ENCODE results near the gene FOLH1. TPM values are rescaled to one million over a fixed set of nuclear protein-coding genes. Genes with fewer than 3 reads are reported as not detected.
"Not testable (repeated sequence)": the region's sequence is repeated elsewhere in the genome, so short reads cannot be mapped to it uniquely, and the experiment has no call there.

FOLH1 gene
- total RNA-seq, 2 donors from 2014 or later: 0.35 to 1.6 TPM

GRCh38 chr11:49233019-49233418, 24.6 kb upstream of the FOLH1 start:
- H3K27ac Mint-ChIP-seq; H3K4me3 ChIP-seq (ENCODE audit: low read length); H3K4me1 ChIP-seq (ENCODE audit: control insufficient read depth, insufficient read depth, low read length); H3K27me3 Mint-ChIP-seq (ENCODE audit: insufficient read depth); H3K4me3 Mint-ChIP-seq; H3K27me3 ChIP-seq (ENCODE audit: control insufficient read depth, insufficient read depth, low read length, poor library complexity, severe bottlenecking); DNase-seq; H3K36me3 Mint-ChIP-seq (ENCODE audit: low read depth); H3K27ac ChIP-seq (ENCODE audit: low read depth, low read length); H3K9ac ChIP-seq (ENCODE audit: extremely low read depth, low read length, poor library complexity, severe bottlenecking); H3K4me1 Mint-ChIP-seq; H3K9me3 Mint-ChIP-seq; H3K36me3 ChIP-seq (ENCODE audit: control insufficient read depth, insufficient read depth, low read length): not testable (repeated sequence)
- H3K9me3 ChIP-seq (ENCODE audit: control insufficient read depth, low read length): peaks cover 22% of the 10 kb centered on the region
- WGBS, 2 experiments (ENCODE audit: insufficient coverage in 1 of 2, insufficient read length in 1 of 2): 92 to 94% methylated on average over 2 to 5 of the region's 5 CpGs

DNA sequence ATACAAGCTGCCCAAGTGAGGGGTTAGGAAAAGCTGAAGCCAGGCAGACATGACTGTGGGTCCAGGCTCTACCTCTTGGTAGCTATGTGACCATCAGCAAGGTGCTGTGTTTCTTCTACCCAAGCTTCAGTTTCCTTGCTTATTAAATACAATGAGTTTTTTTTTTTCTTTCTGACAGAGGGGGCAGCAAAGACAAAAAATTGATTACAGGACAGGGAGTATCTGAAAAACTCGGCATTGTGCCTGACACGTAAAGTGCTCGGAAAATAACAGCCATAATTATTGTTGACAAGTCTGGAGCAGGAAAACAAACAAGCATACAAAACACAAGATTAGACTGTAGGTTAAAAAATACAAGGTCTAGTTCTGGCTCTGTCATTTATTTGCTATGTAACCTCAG, 23.3 kb upstream of the FOLH1 start:
- H3K27ac Mint-ChIP-seq; H3K36me3 ChIP-seq (ENCODE audit: control insufficient read depth, insufficient read depth, low read length); H3K27me3 ChIP-seq (ENCODE audit: control insufficient read depth, insufficient read depth, low read length, poor library complexity, severe bottlenecking); H3K4me1 ChIP-seq (ENCODE audit: control insufficient read depth, insufficient read depth, low read length); H3K27ac ChIP-seq (ENCODE audit: low read depth, low read length); H3K9ac ChIP-seq (ENCODE audit: extremely low read depth, low read length, poor library complexity, severe bottlenecking); H3K9me3 Mint-ChIP-seq; H3K36me3 Mint-ChIP-seq (ENCODE audit: low read depth); DNase-seq; H3K4me1 Mint-ChIP-seq; H3K4me3 ChIP-seq (ENCODE audit: low read length); H3K4me3 Mint-ChIP-seq; H3K27me3 Mint-ChIP-seq (ENCODE audit: insufficient read depth): not testable (repeated sequence)
- TF ChIP-seq CTCF (conservative IDR thresholded peaks at IDR 0.05): peak; percentile 49
- WGBS, 2 experiments (ENCODE audit: insufficient coverage in 1 of 2, insufficient read length in 1 of 2): 75% methylated on average over 3 of the region's 3 CpGs; no CpG with 5 or more reads in 1 of the 2 experiments
- H3K9me3 ChIP-seq (ENCODE audit: control insufficient read depth, low read length): peaks cover 13% of the 10 kb centered on the region

- H3K4me3 Mint-ChIP-seq; H3K9ac ChIP-seq (ENCODE audit: extremely low read depth, low read length, poor library complexity, severe bottlenecking); H3K9me3 Mint-ChIP-seq; H3K4me1 ChIP-seq (ENCODE audit: control insufficient read depth, insufficient read depth, low read length); H3K4me1 Mint-ChIP-seq; H3K27ac ChIP-seq (ENCODE audit: low read depth, low read length); H3K4me3 ChIP-seq (ENCODE audit: low read length); H3K36me3 ChIP-seq (ENCODE audit: control insufficient read depth, insufficient read depth, low read length); H3K27ac Mint-ChIP-seq; H3K27me3 Mint-ChIP-seq (ENCODE audit: insufficient read depth); H3K36me3 Mint-ChIP-seq (ENCODE audit: low read depth); H3K27me3 ChIP-seq (ENCODE audit: control insufficient read depth, insufficient read depth, low read length, poor library complexity, severe bottlenecking): not testable (repeated sequence)
- H3K9me3 ChIP-seq (ENCODE audit: control insufficient read depth, low read length): peaks cover 12% of the 10 kb centered on the region
- DNase-seq: peak; percentile 79
- TF ChIP-seq CTCF (conservative IDR thresholded peaks at IDR 0.05): peak; percentile 77
- 86 to 92% methylated on average over 1 of the region's 1 CpG for WGBS, 2 experiments (ENCODE audit: insufficient coverage in 1 of 2, insufficient read length in 1 of 2)
Measured at GRCh38 chr11:49230534-49230933, 22.1 kb upstream of the FOLH1 start.

GRCh38 chr11:49230001-49230400, 21.6 kb upstream of the FOLH1 start:
- H3K4me1 ChIP-seq (ENCODE audit: control insufficient read depth, insufficient read depth, low read length); H3K4me1 Mint-ChIP-seq: not testable (repeated sequence)

More at GRCh38 chr11:49230001-49230400, 21.6 kb upstream of the FOLH1 start:
- not testable (repeated sequence) for H3K36me3 Mint-ChIP-seq (ENCODE audit: low read depth); H3K27ac Mint-ChIP-seq; H3K36me3 ChIP-seq (ENCODE audit: control insufficient read depth, insufficient read depth, low read length); H3K4me3 Mint-ChIP-seq; H3K4me3 ChIP-seq (ENCODE audit: low read length); H3K27me3 ChIP-seq (ENCODE audit: control insufficient read depth, insufficient read depth, low read length, poor library complexity, severe bottlenecking); H3K9me3 Mint-ChIP-seq; DNase-seq; H3K9ac ChIP-seq (ENCODE audit: extremely low read depth, low read length, poor library complexity, severe bottlenecking); H3K27ac ChIP-seq (ENCODE audit: low read depth, low read length); H3K27me3 Mint-ChIP-seq (ENCODE audit: insufficient read depth)
- WGBS, 2 experiments (ENCODE audit: insufficient coverage in 1 of 2, insufficient read length in 1 of 2): 85% methylated on average over 3 of the region's 3 CpGs; no CpG with 5 or more reads in 1 of the 2 experiments
- peaks cover 15% of the 10 kb centered on the region for H3K9me3 ChIP-seq (ENCODE audit: control insufficient read depth, low read length)
